H1 (cell line): Measurements from ENCODE around the gene EAPP. TPM values are rescaled to one million over a fixed set of nuclear protein-coding genes. Genes with fewer than 3 reads are reported as not detected.

ENCODE experiments used
- CTCF ChIA-PET: fragments of 300-600 bp; sonication (Branson Sonifier 250); formaldehyde crosslinking; loops from one replicate; lab custom pipeline; 2021; ENCODE audit not compliant: partially characterized antibody; lab: Charles Lee
- POLR2A ChIA-PET: fragments of 300-600 bp; sonication (Branson Sonifier 250); formaldehyde crosslinking; loops from one replicate; lab custom pipeline; 2021; ENCODE audit warnings: inconsistent platforms; ENCODE audit not compliant: partially characterized antibody; lab: Charles Lee
- DNase-seq, 2 experiments: peaks; one replicate each; pipeline versions ENCODE4 v3.0.0 to v3.0.0-alpha.2; 2010 to 2022; ENCODE audit warnings: low spot score in 2 of 2, low read depth in 1 of 2, mixed read lengths in 1 of 2
- FAIRE-seq: peaks from 2 replicates; lab custom pipeline; 2011; peaks lifted over from hg19 to GRCh38; lab: Jason Lieb, UNC
- H2AFZ ChIP-seq: 2 replicates; pipeline ENCODE4 v1.8.1; 2012; ENCODE audit warnings: low read length, inconsistent platforms
- H2AK5ac ChIP-seq: 2 replicates; pipeline ENCODE4 v1.6.1; 2013; ENCODE audit warnings: low read depth, low read length
- H2BK120ac ChIP-seq: replicated peaks from 2 replicates; pipeline ENCODE3; 2013; ENCODE audit warnings: low read depth, low read length, inconsistent platforms
- H2BK12ac ChIP-seq: 2 replicates; pipeline ENCODE4 v1.6.1; 2013; ENCODE audit warnings: low read depth, low read length
- H2BK15ac ChIP-seq: 2 replicates; pipeline ENCODE4 v1.6.1; 2013; ENCODE audit warnings: low read length
- H2BK20ac ChIP-seq: 2 replicates; pipeline ENCODE4 v1.6.1; 2013; ENCODE audit warnings: low read length
- H2BK5ac ChIP-seq: 2 replicates; pipeline ENCODE4 v1.6.1; 2013; ENCODE audit warnings: low read depth, low read length
- H3K14ac ChIP-seq: 2 replicates; pipeline ENCODE4 v1.6.1; 2013; ENCODE audit warnings: inconsistent platforms; ENCODE audit not compliant: insufficient read length
- H3K18ac ChIP-seq: 2 replicates; pipeline ENCODE4 v1.6.1; 2013; ENCODE audit warnings: low read length; ENCODE audit errors: extremely low read depth
- H3K23ac ChIP-seq: 2 replicates; pipeline ENCODE4 v1.6.1; 2013; ENCODE audit warnings: inconsistent platforms; ENCODE audit not compliant: insufficient read length
- H3K23me2 ChIP-seq: 2 replicates; pipeline ENCODE4 v1.6.1; 2013; ENCODE audit warnings: low read depth, low read length
- H3K27ac ChIP-seq: 2 replicates; pipeline ENCODE4 v1.6.1; 2011; ENCODE audit warnings: low read depth, low read length, inconsistent platforms
- H3K27me3 ChIP-seq, 4 experiments: replicated peaks in 1 of 4; 1 replicate in 1 of 4; 2 replicates in 3 of 4; pipeline versions ENCODE4 v1.6.1 to v1.8.1; 2011 to 2013; ENCODE audit warnings: low read length in 3 of 4, mild to moderate bottlenecking in 3 of 4, inconsistent platforms in 2 of 4, mixed read lengths in 2 of 4, moderate library complexity in 1 of 4; ENCODE audit not compliant: control insufficient read depth in 3 of 4, insufficient read depth in 3 of 4; ENCODE audit errors: extremely low read depth in 1 of 4
- H3K36me3 ChIP-seq, 4 experiments: 2 replicates each; pipeline versions ENCODE4 v1.6.1 to v1.8.1; 2011 to 2013; ENCODE audit warnings: mild to moderate bottlenecking in 4 of 4, low read length in 3 of 4, moderate library complexity in 2 of 4, control low read depth in 1 of 4, inconsistent platforms in 1 of 4; ENCODE audit not compliant: insufficient read depth in 4 of 4, control insufficient read depth in 2 of 4
- H3K4ac ChIP-seq: replicated peaks from 2 replicates; pipeline ENCODE3; 2013; ENCODE audit warnings: low read length, low read depth, mixed read lengths, inconsistent platforms; ENCODE audit not compliant: insufficient read length
- H3K4me1 ChIP-seq, 4 experiments: replicated peaks in 1 of 4; 1 replicate in 1 of 4; 2 replicates in 3 of 4; pipeline versions ENCODE4 v1.6.1 to v1.8.1; 2011 to 2013; ENCODE audit warnings: low read length in 3 of 4, inconsistent platforms in 2 of 4, mixed read lengths in 1 of 4; ENCODE audit not compliant: insufficient read depth in 4 of 4, control insufficient read depth in 3 of 4
- H3K4me2 ChIP-seq, 2 experiments: 2 replicates each; pipeline versions ENCODE4 v1.6.1 to v1.8.1; 2011 to 2013; ENCODE audit warnings: low read depth in 2 of 2, low read length in 2 of 2, control low read depth in 1 of 2, inconsistent platforms in 1 of 2, mild to moderate bottlenecking in 1 of 2; ENCODE audit not compliant: insufficient read depth in 1 of 2
- H3K4me3 ChIP-seq, 4 experiments: fragments of 200-600, 300-600 bp in 1 of 4; sonication (generic), shearing (Covaris generic), sonication (Bioruptor Twin) in 1 of 4; 2 replicates each; pipeline versions ENCODE4 v1.5.1 to v1.8.1; 2011 to 2016; ENCODE audit warnings: low read length in 4 of 4, low read depth in 3 of 4, control low read depth in 2 of 4, inconsistent platforms in 2 of 4, mild to moderate bottlenecking in 2 of 4, mixed read lengths in 1 of 4, moderate library complexity in 1 of 4; ENCODE audit not compliant: insufficient read depth in 2 of 4; ENCODE audit errors: extremely low read depth in 1 of 4
- H3K56ac ChIP-seq: replicated peaks from 2 replicates; pipeline ENCODE3; 2013; ENCODE audit warnings: low read depth, mild to moderate bottlenecking, mixed read lengths, low read length, inconsistent platforms; ENCODE audit not compliant: insufficient read length
- H3K79me1 ChIP-seq: 2 replicates; pipeline ENCODE4 v1.6.1; 2013; ENCODE audit warnings: low read depth, low read length, control low read depth
- H3K79me2 ChIP-seq, 2 experiments: 2 replicates each; pipeline versions ENCODE4 v1.6.1 to v1.8.1; 2012 to 2013; ENCODE audit warnings: low read length in 2 of 2, mild to moderate bottlenecking in 2 of 2, inconsistent platforms in 1 of 2; ENCODE audit not compliant: insufficient read depth in 2 of 2, control insufficient read depth in 1 of 2
- H3K9ac ChIP-seq, 4 experiments: replicated peaks in 1 of 4; 1 replicate in 1 of 4; 2 replicates in 3 of 4; pipeline versions ENCODE4 v1.6.1 to v1.8.1; 2011 to 2013; ENCODE audit warnings: low read depth in 3 of 4, low read length in 3 of 4, control low read depth in 2 of 4, mild to moderate bottlenecking in 2 of 4, moderate library complexity in 2 of 4, inconsistent platforms in 1 of 4; ENCODE audit errors: extremely low read depth in 1 of 4
- H3K9me3 ChIP-seq, 2 experiments: 2 replicates each; pipeline versions ENCODE4 v1.6.1 to v1.8.1; 2012 to 2013; ENCODE audit warnings: mild to moderate bottlenecking in 2 of 2, moderate library complexity in 2 of 2, control low read depth in 1 of 2, inconsistent platforms in 1 of 2, low read depth in 1 of 2, low read length in 1 of 2, mixed read lengths in 1 of 2; ENCODE audit not compliant: insufficient read depth in 2 of 2
- H4K20me1 ChIP-seq, 2 experiments: replicated peaks in 1 of 2; 2 replicates each; pipeline versions ENCODE3 to v1.8.1; 2011 to 2013; ENCODE audit warnings: inconsistent platforms in 2 of 2, low read length in 2 of 2, mild to moderate bottlenecking in 1 of 2; ENCODE audit not compliant: insufficient read depth in 2 of 2, control insufficient read depth in 1 of 2
- H4K5ac ChIP-seq: 2 replicates; pipeline ENCODE4 v1.6.1; 2013; ENCODE audit warnings: low read length, low read depth, mixed read lengths, inconsistent platforms; ENCODE audit not compliant: insufficient read length
- H4K8ac ChIP-seq: 2 replicates; pipeline ENCODE4 v1.8.0; 2013; ENCODE audit warnings: mild to moderate bottlenecking, moderate library complexity, low read length, inconsistent platforms; ENCODE audit not compliant: insufficient read depth; ENCODE audit errors: extremely low read depth
- H4K91ac ChIP-seq: replicated peaks from 2 replicates; pipeline ENCODE3; 2013; ENCODE audit warnings: low read length, mixed read lengths, inconsistent platforms; ENCODE audit not compliant: insufficient read length
- CBX8 ChIP-seq: fragments of 300-800, 300-1000 bp; sonication (generic); IDR thresholded peaks from 2 replicates; pipeline ENCODE4 v1.7.1; 2016; ENCODE audit warnings: low read depth, low read length, borderline replicate concordance
- CREB1 ChIP-seq: IDR thresholded peaks from 2 replicates; pipeline ENCODE4 v1.6.1; 2012; ENCODE audit warnings: inconsistent platforms
- EGR1 ChIP-seq: IDR thresholded peaks from 2 replicates; pipeline ENCODE4 v1.6.1; 2011; ENCODE audit warnings: low read depth, low read length, borderline replicate concordance
- NANOG ChIP-seq: IDR thresholded peaks from 2 replicates; pipeline ENCODE4 v1.6.1; 2011; ENCODE audit warnings: low read length, low read depth, mild to moderate bottlenecking, inconsistent platforms; ENCODE audit not compliant: insufficient read depth, poor library complexity, severe bottlenecking
- POLR2AphosphoS5 ChIP-seq: IDR thresholded peaks from 2 replicates; pipeline ENCODE4 v1.6.1; 2011; ENCODE audit warnings: low read depth, low read length
- SUZ12 ChIP-seq: fragments of 200-600 bp; sonication (generic); IDR thresholded peaks from 2 replicates; pipeline ENCODE4 v1.6.1; 2012; ENCODE audit warnings: mild to moderate bottlenecking, inconsistent platforms, low read length, moderate library complexity, mixed read lengths
- TCF12 ChIP-seq: IDR thresholded peaks from 2 replicates; pipeline ENCODE4 v1.6.1; 2011; ENCODE audit warnings: low read depth, mild to moderate bottlenecking, low read length
- WGBS, 2 experiments: shearing (Covaris generic) in 1 of 2; methylation state at CpG; one replicate each; pipeline versions ENCODE4 v1.1.6 to v1.1.7; 2013 to 2015; ENCODE audit warnings: low lambda C conversion rate in 2 of 2, mixed read lengths in 2 of 2, inconsistent platforms in 1 of 2, low coverage in 1 of 2, missing lambda C conversion rate in 1 of 2; ENCODE audit not compliant: insufficient replicate concordance in 2 of 2, insufficient coverage in 1 of 2, insufficient read length in 1 of 2; ENCODE audit errors: extremely low coverage in 1 of 2, missing lambda C conversion rate in 1 of 2; 5-methylcytosine and 5-hydroxymethylcytosine counted together
- polyA plus RNA-seq, 7 experiments: library from polyadenylated mRNA; depleted of rRNA in 3 of 7; stranded (reverse) in 5 of 7; unstranded in 2 of 7; fragments of >200 nt in 5 of 7; fragments of 200-250 nt in 2 of 7; gene quantifications; 1 replicate in 5 of 7; 2 replicates in 1 of 7; 4 replicates in 1 of 7; pipeline versions ENCODE4 v1.2.1 to v1.2.3, GENCODE V29; 2011 to 2013; ENCODE audit warnings: missing spikeins in 2 of 7, mixed read lengths in 2 of 7
- total RNA-seq: library from RNA; stranded (reverse); fragmentation: NEBNext Ultra II Directional; extraction: Animal tissue kit (Norgen Biotek cat#: 25700); gene quantifications from 2 replicates; pipeline ENCODE4 v1.2.1, GENCODE V29; 2021

The EAPP gene
- total and polyA plus RNA-seq, 2 of the 8 experiments (the other 6 are each of a cell fraction or from before 2014, with no cell fraction given): 18.3 to 28.7 TPM

GRCh38 chr14:34489324-34489723 lies 50.2 kb downstream of the EAPP start:
- CTCF ChIA-PET: no interaction called here

More at GRCh38 chr14:34489324-34489723, 50.2 kb downstream of the EAPP start:
- Histone ChIP-seq H4K91ac (no peak overlapping the region), H3K4me3 (no peak overlapping the region), H3K4me2 (no peak overlapping the region), H3K4ac (no peak overlapping the region), H3K9ac (no peak overlapping the region), H2BK120ac (no peak overlapping the region), H2AK5ac (no peak overlapping the region), H2BK12ac (no peak overlapping the region), H4K8ac (no peak overlapping the region), H3K79me2 (no peaks in the 10 kb centered on the region), H2BK5ac (no peak overlapping the region), H3K27me3 (no peaks in the 10 kb centered on the region), H3K23me2 (no peaks in the 10 kb centered on the region), H4K5ac (no peak overlapping the region), H3K23ac (no peak overlapping the region), H3K4me1 (no peaks in the 10 kb centered on the region), H2BK15ac (no peak overlapping the region), H2BK20ac (no peak overlapping the region), H3K79me1 (no peaks in the 10 kb centered on the region), H3K9me3 (no peaks in the 10 kb centered on the region), H3K14ac (no peak overlapping the region), H3K18ac (no peak overlapping the region), H3K27ac (no peak overlapping the region), H3K56ac (no peak overlapping the region), H3K36me3 (no peaks in the 10 kb centered on the region), H2AFZ (no peak overlapping the region), H4K20me1 (no peaks in the 10 kb centered on the region)
- POLR2A ChIA-PET: no interaction called here
- no peak for DNase-seq
- WGBS, 2 experiments: 79% methylated on average over 1 of the region's 1 CpG; no CpG with 5 or more reads in 1 of the 2 experiments
- TF ChIP-seq CBX8 (no peak), POLR2AphosphoS5 (no peak), CREB1 (no peak), TCF12 (no peak), EGR1 (no peak), NANOG (no peak), SUZ12 (no peak)
- FAIRE-seq: no peak
